ENCODE data around the gene ZNF534. TPM values are rescaled to one million over a fixed set of nuclear protein-coding genes. Genes with fewer than 3 reads are reported as not detected.

Gene ZNF534
- total RNA-seq = 0.17 TPM in 1 of 2 replicates, not detected in the other

DNA sequence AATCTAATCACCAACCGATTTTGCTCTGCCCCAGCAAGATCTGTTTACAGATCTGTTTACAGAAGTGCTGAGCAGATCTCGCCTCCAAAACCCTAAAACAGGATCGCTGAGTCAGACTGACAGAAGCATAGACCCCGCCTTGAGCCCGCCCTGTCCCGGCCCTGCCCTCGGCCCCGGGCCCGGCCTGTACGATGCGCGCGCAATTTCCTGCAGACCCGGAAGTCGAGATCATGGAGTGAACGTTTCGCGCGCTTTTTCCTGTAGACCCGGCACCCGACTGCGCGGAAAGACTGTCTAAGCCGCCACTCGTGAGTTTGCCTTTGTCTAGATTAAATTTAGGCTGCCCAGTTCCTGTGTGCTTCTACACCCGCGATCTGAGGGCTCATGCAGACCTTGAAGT lies at the start of gene ZNF534:
TSS of gene ZNF534 (plus strand) at position 212 of the 400 bp plus-strand sequence. CDS start 2,327 bp downstream, outside the sequence.

DNA sequence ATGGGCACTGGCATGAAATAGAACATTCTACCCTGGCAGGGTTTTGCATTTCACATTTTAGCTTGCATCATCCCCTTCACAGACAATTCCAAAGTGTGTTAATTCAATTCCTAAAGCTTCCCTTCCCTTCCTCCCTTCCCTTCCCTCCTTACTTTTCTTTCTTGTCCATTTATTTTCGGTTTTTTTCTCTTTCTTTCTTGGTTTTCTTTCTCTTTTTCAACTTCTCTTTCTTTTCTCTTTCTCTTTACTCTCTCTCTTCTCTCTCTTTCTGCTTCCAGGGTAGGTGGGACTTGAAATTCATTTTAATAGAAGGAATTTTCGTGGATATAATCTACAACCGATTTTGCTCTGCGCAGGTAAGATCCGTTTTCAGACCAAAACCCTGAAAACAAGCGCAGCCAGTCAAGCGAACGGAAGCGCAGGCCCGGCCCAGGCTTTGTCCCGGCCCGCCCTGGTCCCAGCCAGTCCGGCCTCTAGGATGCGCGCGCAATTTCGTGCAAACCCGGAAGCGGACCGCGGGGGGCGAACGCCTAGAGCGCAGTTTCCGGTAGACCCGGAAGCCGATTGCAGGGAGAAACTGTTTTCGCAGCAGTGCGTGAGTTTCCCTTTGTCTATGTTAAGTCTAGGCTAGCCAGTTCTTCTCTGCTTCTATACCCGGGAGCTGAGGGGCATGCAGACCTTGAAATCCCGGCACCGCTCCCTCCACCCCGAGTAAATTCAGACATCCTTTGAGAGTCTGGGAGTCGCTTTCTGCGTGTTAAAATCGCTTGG lies 31.5 kb upstream of the ZNF534 start, which contains the start of gene ZNF528:
TSS of gene ZNF528 (plus strand) at position 540 of the 771 bp plus-strand sequence. CDS start 4,165 bp downstream, outside the sequence.

DNA sequence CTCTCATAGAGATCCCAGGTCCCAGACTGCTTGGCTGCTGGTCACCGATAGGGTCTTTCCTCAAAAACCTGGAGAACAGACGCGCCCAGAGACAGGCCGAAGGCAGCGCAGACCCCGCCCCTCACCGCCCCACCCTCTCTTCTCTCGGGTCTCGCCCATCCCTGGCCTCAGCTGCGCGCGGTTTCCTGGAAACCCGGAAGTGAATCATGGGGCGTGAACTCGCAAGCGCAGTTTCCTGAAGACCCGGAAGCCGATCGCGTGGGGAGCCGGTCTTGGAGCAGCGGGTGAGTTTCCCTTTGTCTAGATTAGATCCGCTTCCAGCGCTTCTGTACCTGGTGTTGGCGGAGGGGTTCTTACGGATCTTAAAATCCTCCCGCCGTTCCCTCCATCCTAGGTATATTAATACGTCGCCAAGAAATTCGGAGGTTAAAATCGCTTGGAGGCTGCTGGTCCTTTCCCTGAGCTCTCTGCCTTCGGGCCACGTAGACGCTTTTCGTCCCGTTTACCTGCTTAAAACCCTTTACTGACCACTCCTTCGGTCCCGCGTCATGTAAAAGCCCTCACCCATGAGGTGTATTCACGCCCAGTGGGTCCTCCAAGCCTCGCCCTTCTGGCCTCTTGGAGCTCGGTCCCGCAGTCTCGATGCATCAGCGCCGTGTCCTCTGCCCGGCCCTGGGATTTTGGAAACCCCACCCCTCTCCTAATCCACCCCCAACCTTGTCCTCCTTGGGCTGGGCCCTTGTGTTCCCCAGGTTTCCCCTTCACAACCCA lies 24.6 kb downstream of the ZNF534 start, which contains the start of gene ZNF578:
TSS of gene ZNF578 (plus strand) at position 230 of the 771 bp plus-strand sequence. CDS start 48,293 bp downstream, outside the sequence.

Other genes starting within 250 kb of the ZNF534 start
- gene PPP2R1A, start 239.1 kb upstream of the ZNF534 start, total RNA-seq = 256 and 283 TPM in 2 replicates
- 13.2 and 15.3 TPM in 2 replicates for gene ZNF766, start 159.6 kb upstream of the ZNF534 start, total RNA-seq
- gene ZNF480, start 132.0 kb upstream of the ZNF534 start, total RNA-seq = 5.5 and 6.5 TPM in 2 replicates
- 2.9 and 4.3 TPM in 2 replicates for gene ZNF610, start 92.9 kb upstream of the ZNF534 start, total RNA-seq
- 21.8 and 28.2 TPM in 2 replicates for gene ZNF880, start 59.2 kb upstream of the ZNF534 start, total RNA-seq
- gene ZNF528, start 31.3 kb upstream of the ZNF534 start, total RNA-seq = 30.4 and 38.3 TPM in 2 replicates
- gene ZNF578, start 24.4 kb downstream of the ZNF534 start, total RNA-seq = 6.3 and 7.0 TPM in 2 replicates
- 16.0 and 18.0 TPM in 2 replicates for gene ZNF808, start 98.5 kb downstream of the ZNF534 start, total RNA-seq
- gene ZNF701, start 141.1 kb downstream of the ZNF534 start, total RNA-seq = 14.1 and 16.1 TPM in 2 replicates
- gene ZNF83, start 209.2 kb downstream of the ZNF534 start, total RNA-seq = 50.6 and 56.7 TPM in 2 replicates